ENCODE measurements around the gene OR10AD1.
A peak's percentile ranks its signal among the peaks of the same experiment; 100 is the strongest.

- TF ChIP-seq CTCF (conservative IDR thresholded peaks at IDR 0.05) (peak; percentile 92), EZH2 (IDR thresholded peaks at IDR 0.05; ENCODE audit: low read depth) (no peak)
These were observed 13.6 kb downstream of the OR10AD1 start for GRCh38 chr12:48189331-48190125.

Data from PC-9 (cell line).